ENCODE data around the gene SPSB1. TPM values are rescaled to one million over a fixed set of nuclear protein-coding genes. Genes with fewer than 3 reads are reported as not detected.

Gene SPSB1
- total RNA-seq, 1 donor from 2014 or later: 5.6 TPM

DNA sequence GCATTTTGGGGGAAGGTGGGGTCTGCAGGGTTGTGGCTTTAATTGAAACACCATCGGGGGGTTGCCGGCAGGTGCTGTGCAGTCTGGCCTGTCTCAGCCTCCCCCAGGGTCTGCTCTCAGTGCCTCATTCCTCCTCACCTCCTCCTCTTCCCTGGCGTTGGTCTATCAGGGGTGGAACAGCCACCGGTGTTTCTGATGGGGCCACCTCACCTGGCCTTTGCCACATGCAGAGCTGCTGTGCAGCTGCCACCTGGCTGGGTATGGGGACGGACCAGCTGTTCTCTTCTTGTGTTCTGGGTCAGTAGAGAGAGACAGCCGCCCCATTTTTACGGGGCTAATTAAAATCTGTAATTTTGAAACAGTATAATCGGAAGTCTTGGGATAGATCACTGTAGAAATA is 53.9 kb downstream of the SPSB1 start:
- Mint-ChIP-seq H3K27me3 (no peaks in the 10 kb centered on the region), H3K36me3 (peaks cover 5% of the 10 kb centered on the region), H3K27ac (no peak overlapping the region), H3K9me3 (no peaks in the 10 kb centered on the region), H3K4me3 (no peak overlapping the region), H3K4me1 (ENCODE audit: unreplicated experiment) (peaks cover 17% of the 10 kb centered on the region)
- TF ChIP-seq, protein P1, sequence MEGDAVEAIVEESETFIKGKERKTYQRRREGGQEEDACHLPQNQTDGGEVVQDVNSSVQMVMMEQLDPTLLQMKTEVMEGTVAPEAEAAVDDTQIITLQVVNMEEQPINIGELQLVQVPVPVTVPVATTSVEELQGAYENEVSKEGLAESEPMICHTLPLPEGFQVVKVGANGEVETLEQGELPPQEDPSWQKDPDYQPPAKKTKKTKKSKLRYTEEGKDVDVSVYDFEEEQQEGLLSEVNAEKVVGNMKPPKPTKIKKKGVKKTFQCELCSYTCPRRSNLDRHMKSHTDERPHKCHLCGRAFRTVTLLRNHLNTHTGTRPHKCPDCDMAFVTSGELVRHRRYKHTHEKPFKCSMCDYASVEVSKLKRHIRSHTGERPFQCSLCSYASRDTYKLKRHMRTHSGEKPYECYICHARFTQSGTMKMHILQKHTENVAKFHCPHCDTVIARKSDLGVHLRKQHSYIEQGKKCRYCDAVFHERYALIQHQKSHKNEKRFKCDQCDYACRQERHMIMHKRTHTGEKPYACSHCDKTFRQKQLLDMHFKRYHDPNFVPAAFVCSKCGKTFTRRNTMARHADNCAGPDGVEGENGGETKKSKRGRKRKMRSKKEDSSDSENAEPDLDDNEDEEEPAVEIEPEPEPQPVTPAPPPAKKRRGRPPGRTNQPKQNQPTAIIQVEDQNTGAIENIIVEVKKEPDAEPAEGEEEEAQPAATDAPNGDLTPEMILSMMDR (conservative IDR thresholded peaks at IDR 0.05): no peak
- DNase-seq (ENCODE audit: extremely low spot score, unreplicated experiment): no peak

DNA sequence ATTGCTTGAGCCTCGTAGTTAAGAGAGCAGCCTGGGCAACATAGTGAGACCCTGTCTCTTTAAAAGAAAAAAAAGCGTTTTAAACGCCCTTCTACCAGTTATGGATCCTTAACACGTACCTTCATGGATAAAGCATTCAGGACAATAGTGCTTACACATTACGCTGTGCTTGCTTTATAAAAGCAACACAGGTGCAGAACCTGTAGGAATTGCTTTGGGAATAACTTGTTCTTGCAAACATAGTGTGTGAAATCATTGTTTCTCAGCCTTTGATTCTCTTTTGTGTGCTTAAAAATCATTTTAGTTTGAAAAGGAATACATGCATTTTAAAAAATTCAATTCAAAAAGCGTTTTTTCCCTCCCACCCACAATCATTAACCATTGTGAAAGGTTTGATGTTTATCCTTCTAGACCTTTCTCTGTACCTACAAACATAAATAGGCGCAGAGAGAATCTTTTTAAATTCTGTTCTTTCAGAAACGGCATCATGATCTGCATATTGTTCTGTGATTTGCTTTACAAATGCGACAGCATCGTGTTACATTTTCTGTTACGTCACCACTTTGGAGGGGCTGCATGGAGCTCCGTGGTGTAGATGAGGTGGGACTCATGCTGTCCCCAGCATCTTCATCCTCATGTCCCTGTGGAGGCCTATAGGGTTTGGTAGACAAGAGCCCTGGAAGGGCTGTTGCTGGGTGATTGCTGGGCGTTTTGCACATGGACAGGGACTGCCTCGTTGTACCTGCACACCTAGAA is 54.6 kb downstream of the SPSB1 start:
- Mint-ChIP-seq H3K36me3 (peaks cover 5% of the 10 kb centered on the region), H3K4me1 (ENCODE audit: unreplicated experiment) (peaks cover 17% of the 10 kb centered on the region), H3K27me3 (no peaks in the 10 kb centered on the region), H3K27ac (no peak overlapping the region), H3K4me3 (no peak overlapping the region), H3K9me3 (no peaks in the 10 kb centered on the region)
- no peak for DNase-seq (ENCODE audit: extremely low spot score, unreplicated experiment)
- TF ChIP-seq, protein P1 (conservative IDR thresholded peaks at IDR 0.05): no peak

DNA sequence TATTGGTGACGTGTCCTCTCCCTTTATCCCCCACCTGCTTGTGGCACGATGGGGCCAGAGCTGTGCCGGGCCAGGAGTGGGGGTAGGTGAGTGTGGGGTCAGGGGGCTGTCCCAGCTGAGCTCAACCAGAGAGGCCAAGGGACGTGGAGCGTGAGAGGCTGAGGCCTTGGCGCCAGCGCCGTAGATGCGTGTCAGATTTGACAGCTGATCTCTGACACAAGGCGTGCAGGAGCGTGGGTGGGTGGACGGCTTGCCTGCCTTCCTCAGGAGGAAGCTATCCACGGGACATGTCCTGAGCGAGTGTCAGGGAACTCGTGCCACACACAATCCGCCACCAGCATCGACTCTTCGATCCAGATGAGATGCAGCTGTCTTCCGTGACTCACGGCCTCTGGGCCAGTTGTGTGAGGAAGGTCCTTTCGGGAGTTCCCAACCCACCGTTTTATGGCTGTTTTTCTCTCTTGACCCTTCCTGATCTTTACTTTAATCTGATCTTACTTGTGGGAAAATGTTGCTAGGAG is 56.7 kb downstream of the SPSB1 start:
- no peaks in the 10 kb centered on the region for H3K9me3 Mint-ChIP-seq
- H3K4me1 Mint-ChIP-seq (ENCODE audit: unreplicated experiment): peaks cover 17% of the 10 kb centered on the region
- no peaks in the 10 kb centered on the region for H3K27me3 Mint-ChIP-seq
- no peak overlapping the region for H3K4me3 Mint-ChIP-seq
- TF ChIP-seq, protein P1 (conservative IDR thresholded peaks at IDR 0.05): no peak
- no peaks in the 10 kb centered on the region for H3K36me3 Mint-ChIP-seq
- H3K27ac Mint-ChIP-seq: peak overlapping the region; percentile 4
- DNase-seq (ENCODE audit: extremely low spot score, unreplicated experiment): no peak

- no peak for DNase-seq (ENCODE audit: extremely low spot score, unreplicated experiment)
- H3K36me3 Mint-ChIP-seq: no peaks in the 10 kb centered on the region
- TF ChIP-seq, protein P1 (conservative IDR thresholded peaks at IDR 0.05): no peak
- H3K9me3 Mint-ChIP-seq: no peaks in the 10 kb centered on the region
- peaks cover 17% of the 10 kb centered on the region for H3K4me1 Mint-ChIP-seq (ENCODE audit: unreplicated experiment)
- no peak overlapping the region for H3K4me3 Mint-ChIP-seq
- H3K27ac Mint-ChIP-seq: peak overlapping the region; percentile 4
- H3K27me3 Mint-ChIP-seq: no peaks in the 10 kb centered on the region
Measured at GRCh38 chr1:9350013-9350908, 57.6 kb downstream of the SPSB1 start.

GRCh38 chr1:9350960-9351359 is 58.3 kb downstream of the SPSB1 start:
- TF ChIP-seq, protein P1 (conservative IDR thresholded peaks at IDR 0.05): no peak
- H3K27me3 Mint-ChIP-seq: no peaks in the 10 kb centered on the region
- H3K36me3 Mint-ChIP-seq: peaks cover 1% of the 10 kb centered on the region
- no peak overlapping the region for H3K27ac Mint-ChIP-seq
- no peak for DNase-seq (ENCODE audit: extremely low spot score, unreplicated experiment)
- no peak overlapping the region for H3K4me3 Mint-ChIP-seq
- peaks cover 10% of the 10 kb centered on the region for H3K4me1 Mint-ChIP-seq (ENCODE audit: unreplicated experiment)
- no peaks in the 10 kb centered on the region for H3K9me3 Mint-ChIP-seq
